KMS-11 (cell line): ENCODE data around the gene CRACR2A.

ENCODE experiments used
- H2AFZ ChIP-seq: fragments of 200-600 bp; sonication (generic); 2 replicates; pipeline ENCODE4 v1.6.1; 2016; ENCODE audit warnings: antibody characterized with exemption, mixed run types, low read depth
- H3K27ac ChIP-seq: fragments of 200-600 bp; sonication (generic); 2 replicates; pipeline ENCODE4 v1.6.1; 2016; ENCODE audit warnings: mild to moderate bottlenecking, mixed run types
- H3K27me3 ChIP-seq: fragments of 200-600 bp; sonication (generic); 2 replicates; pipeline ENCODE4 v1.6.1; 2017; ENCODE audit warnings: mild to moderate bottlenecking, low read depth, mixed run types, moderate library complexity; ENCODE audit not compliant: insufficient read depth
- H3K36me3 ChIP-seq: fragments of 200-600 bp; sonication (generic); 2 replicates; pipeline ENCODE4 v1.6.1; 2017; ENCODE audit warnings: mild to moderate bottlenecking, mixed run types; ENCODE audit not compliant: insufficient read depth
- H3K4me1 ChIP-seq: fragments of 200-600 bp; sonication (generic); 2 replicates; pipeline ENCODE4 v1.6.1; 2016; ENCODE audit warnings: mild to moderate bottlenecking, low read depth, mixed run types; ENCODE audit not compliant: poor library complexity, severe bottlenecking
- H3K4me2 ChIP-seq: fragments of 200-600 bp; sonication (generic); 2 replicates; pipeline ENCODE4 v1.7.0; 2016; ENCODE audit warnings: mild to moderate bottlenecking, mixed run types
- H3K4me3 ChIP-seq: fragments of 200-600 bp; sonication (generic); IDR thresholded peaks from 2 replicates; pipeline ENCODE4 v1.6.1; 2017; ENCODE audit warnings: low read depth, low read length, mixed read lengths; ENCODE audit not compliant: insufficient read depth
- H3K79me2 ChIP-seq: fragments of 200-600 bp; sonication (generic); 2 replicates; pipeline ENCODE4 v1.6.1; 2016; ENCODE audit warnings: low read depth, mixed run types; ENCODE audit not compliant: insufficient read depth
- H3K9ac ChIP-seq: fragments of 200-600 bp; sonication (generic); 2 replicates; pipeline ENCODE4 v1.6.1; 2016; ENCODE audit warnings: mild to moderate bottlenecking, mixed run types
- H4K20me1 ChIP-seq: fragments of 200-600 bp; sonication (generic); 2 replicates; pipeline ENCODE4 v1.6.1; 2016; ENCODE audit warnings: mild to moderate bottlenecking, mixed run types; ENCODE audit not compliant: insufficient read depth
- CTCF ChIP-seq: fragments of 200-600 bp; sonication (generic); conservative IDR thresholded peaks from 2 replicates; pipeline ENCODE4 v1.6.1; 2017; ENCODE audit warnings: low read depth, mild to moderate bottlenecking, antibody characterized with exemption, low read length, moderate library complexity, mixed read lengths

The CRACR2A gene

GRCh38 chr12:3571323-3571722 is 181.6 kb downstream of the CRACR2A start:
- Histone ChIP-seq H3K4me1 (no peaks in the 10 kb centered on the region), H3K4me3 (no peak overlapping the region), H2AFZ (no peak overlapping the region), H3K36me3 (no peaks in the 10 kb centered on the region), H3K4me2 (no peak overlapping the region), H3K9ac (no peak overlapping the region), H4K20me1 (no peaks in the 10 kb centered on the region), H3K27me3 (no peaks in the 10 kb centered on the region), H3K79me2 (no peaks in the 10 kb centered on the region), H3K27ac (no peak overlapping the region)
- TF ChIP-seq CTCF = no peak

- TF ChIP-seq CTCF = no peak
- Histone ChIP-seq H3K27me3 (no peaks in the 10 kb centered on the region), H4K20me1 (no peaks in the 10 kb centered on the region), H3K9ac (no peak overlapping the region), H3K27ac (no peak overlapping the region), H3K4me2 (no peak overlapping the region), H3K4me3 (no peak overlapping the region), H2AFZ (no peak overlapping the region), H3K4me1 (no peaks in the 10 kb centered on the region), H3K79me2 (no peaks in the 10 kb centered on the region), H3K36me3 (no peaks in the 10 kb centered on the region)
These were observed 184.2 kb downstream of the CRACR2A start for GRCh38 chr12:3568695-3569094.

- no peaks in the 10 kb centered on the region for H3K4me1 ChIP-seq
- no peak overlapping the region for H3K27ac ChIP-seq
- H3K9ac ChIP-seq = no peak overlapping the region
- TF ChIP-seq CTCF = no peak
- H3K79me2 ChIP-seq = no peaks in the 10 kb centered on the region
- no peaks in the 10 kb centered on the region for H3K27me3 ChIP-seq
- H3K4me2 ChIP-seq = no peak overlapping the region
- no peak overlapping the region for H2AFZ ChIP-seq
- H3K36me3 ChIP-seq = no peaks in the 10 kb centered on the region
- no peak overlapping the region for H3K4me3 ChIP-seq
- no peaks in the 10 kb centered on the region for H4K20me1 ChIP-seq
These were observed 186.9 kb downstream of the CRACR2A start for GRCh38 chr12:3565985-3566384.
